ENCODE measurements around the gene BTBD17.

DNA sequence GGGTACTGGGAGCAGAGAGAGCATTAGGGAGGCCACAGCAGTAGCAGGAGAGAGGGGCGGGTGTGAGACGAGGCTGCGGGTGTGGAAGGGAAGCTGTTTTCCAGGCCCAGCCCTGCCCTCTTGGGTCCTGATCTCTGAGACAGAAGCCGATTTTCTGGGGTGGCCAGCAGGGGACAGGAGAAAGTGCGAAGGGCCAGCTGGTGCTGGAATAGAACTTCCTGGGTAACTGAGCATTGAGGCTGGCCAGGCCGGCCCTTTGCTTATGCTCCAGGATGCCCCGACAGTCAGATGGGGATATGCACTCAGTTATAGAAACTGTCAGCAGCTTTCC lies 804 bp downstream of the BTBD17 start:
- TF ChIP-seq RXRA (IDR thresholded peaks at IDR 0.05; ENCODE audit: borderline replicate concordance, low read depth) = no peak
- TF ChIP-seq, protein P1, sequence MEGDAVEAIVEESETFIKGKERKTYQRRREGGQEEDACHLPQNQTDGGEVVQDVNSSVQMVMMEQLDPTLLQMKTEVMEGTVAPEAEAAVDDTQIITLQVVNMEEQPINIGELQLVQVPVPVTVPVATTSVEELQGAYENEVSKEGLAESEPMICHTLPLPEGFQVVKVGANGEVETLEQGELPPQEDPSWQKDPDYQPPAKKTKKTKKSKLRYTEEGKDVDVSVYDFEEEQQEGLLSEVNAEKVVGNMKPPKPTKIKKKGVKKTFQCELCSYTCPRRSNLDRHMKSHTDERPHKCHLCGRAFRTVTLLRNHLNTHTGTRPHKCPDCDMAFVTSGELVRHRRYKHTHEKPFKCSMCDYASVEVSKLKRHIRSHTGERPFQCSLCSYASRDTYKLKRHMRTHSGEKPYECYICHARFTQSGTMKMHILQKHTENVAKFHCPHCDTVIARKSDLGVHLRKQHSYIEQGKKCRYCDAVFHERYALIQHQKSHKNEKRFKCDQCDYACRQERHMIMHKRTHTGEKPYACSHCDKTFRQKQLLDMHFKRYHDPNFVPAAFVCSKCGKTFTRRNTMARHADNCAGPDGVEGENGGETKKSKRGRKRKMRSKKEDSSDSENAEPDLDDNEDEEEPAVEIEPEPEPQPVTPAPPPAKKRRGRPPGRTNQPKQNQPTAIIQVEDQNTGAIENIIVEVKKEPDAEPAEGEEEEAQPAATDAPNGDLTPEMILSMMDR (IDR thresholded peaks at IDR 0.05) = no peak
- TF ChIP-seq SIN3A (IDR thresholded peaks at IDR 0.05; ENCODE audit: borderline replicate concordance, low read depth, low read length) = no peak
- no peak for TF ChIP-seq RAD21 (IDR thresholded peaks at IDR 0.05; ENCODE audit: low read length)
- TF ChIP-seq POLR2AphosphoS5 (IDR thresholded peaks at IDR 0.05; ENCODE audit: low read depth, low read length) = no peak
- TF ChIP-seq, protein P2, sequence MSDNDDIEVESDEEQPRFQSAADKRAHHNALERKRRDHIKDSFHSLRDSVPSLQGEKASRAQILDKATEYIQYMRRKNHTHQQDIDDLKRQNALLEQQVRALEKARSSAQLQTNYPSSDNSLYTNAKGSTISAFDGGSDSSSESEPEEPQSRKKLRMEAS (IDR thresholded peaks at IDR 0.05; ENCODE audit: low read depth) = no peak
- no peak for TF ChIP-seq EP300 (IDR thresholded peaks at IDR 0.05; ENCODE audit: borderline replicate concordance in 1 of 2, low read depth in 1 of 2, low read length in 1 of 2)
